Ovary (tissue), 9 donors: ENCODE results near the gene KCNMB3. TPM values are rescaled to one million over a fixed set of nuclear protein-coding genes. Genes with fewer than 3 reads are reported as not detected.
"Not testable (repeated sequence)": the region's sequence is repeated elsewhere in the genome, so short reads cannot be mapped to it uniquely, and the experiment has no call there.

Source experiments
- DNase-seq, 5 donors: peaks; one replicate each; pipeline ENCODE4 v3.0.0-alpha.2; 2019 to 2020
- H3K27ac ChIP-seq, 2 donors: fragments of 200-600 bp; one replicate each; pipeline versions ENCODE4 v1.5.1 to v1.8.0; 2019 to 2022
- H3K27me3 ChIP-seq: fragments of 200-600 bp; one replicate; pipeline ENCODE4 v1.8.0; 2022
- H3K36me3 ChIP-seq: fragments of 200-600 bp; sonication (generic); one replicate; pipeline ENCODE4 v1.5.1; 2019
- H3K4me1 ChIP-seq: one replicate; pipeline ENCODE4 v1.8.1; 2013; ENCODE audit warnings: mild to moderate bottlenecking, moderate library complexity; ENCODE audit not compliant: insufficient read depth
- H3K4me3 ChIP-seq: fragments of 200-600 bp; sonication (generic); one replicate; pipeline ENCODE4 v1.5.1; 2017
- H3K9me3 ChIP-seq, 2 donors: fragments of 200-600 bp in 1 of 2; sonication (generic) in 1 of 2; one replicate each; pipeline versions ENCODE4 v1.5.1 to v1.8.1; 2013 to 2019; ENCODE audit warnings: mild to moderate bottlenecking in 1 of 2, moderate library complexity in 1 of 2
- CTCF ChIP-seq, 3 donors: fragments of 450-650 bp in 2 of 3; fragments of 200-600 bp in 1 of 3; IDR thresholded peaks; one replicate each; pipeline versions ENCODE4 v1.5.1 to v1.8.0; 2016 to 2022; ENCODE audit warnings: antibody characterized with exemption in 3 of 3, mild to moderate bottlenecking in 1 of 3
- EP300 ChIP-seq: sonication (generic); formaldehyde crosslinking; IDR thresholded peaks from one replicate; pipeline ENCODE4 v1.6.1; 2017; ENCODE audit warnings: antibody characterized with exemption
- POLR2A ChIP-seq: fragments of 450-650 bp; IDR thresholded peaks from one replicate; pipeline ENCODE4 v1.6.1; 2017; ENCODE audit warnings: antibody characterized with exemption, mild to moderate bottlenecking, moderate library complexity
- WGBS, 3 donors: extraction: QIAGEN DNeasy Blood & Tissue Kit in 1 of 3; methylation state at CpG; one replicate each; pipeline versions ENCODE4 v1.1.5 to v1.1.7; 2013 to 2017; 5-methylcytosine and 5-hydroxymethylcytosine counted together
- intact Hi-C, 4 donors: fragments of 100-400 bp; cut with DNase I; formaldehyde crosslinking; loops; one replicate each; pipeline versions ENCODE4 v1.11.0 to v1.15.1; 2022 to 2023
- polyA plus RNA-seq, 2 donors: library from polyadenylated mRNA; stranded (reverse); fragments of 200-250 nt in 1 of 2; fragments of 350-450 nt in 1 of 2; fragmentation: Illumina TruSeq in 1 of 2; extraction: RNeasy Lipid Tissue Mini Kit (QIAGEN cat#74804) in 1 of 2; gene quantifications; one replicate each; pipeline ENCODE4 v1.2.3, GENCODE V29; 2013 to 2014
- total RNA-seq, 7 donors: library from RNA; depleted of rRNA in 2 of 7; stranded (reverse); fragments of >200 nt in 2 of 7; fragmentation: NEBNext Ultra II Directional in 3 of 7; extraction: Animal tissue kit (Norgen Biotek cat#: 25700) in 3 of 7; gene quantifications; one replicate each; pipeline versions ENCODE4 v1.1.0 to v1.2.4, GENCODE V29; 2016 to 2023
- donor health status: DM: no; HTN: no; CAD: no; lungs with moderate emphysema.
- donor health status: DM: no; HTN: no; CAD: no.
- donor health status: Bipolar disorder and iron deficiency.
- donor health status: DM: yes; HTN: yes; CAD: no.
- donor health status: DM: no; HTN: no; CAD: no.
- donor health status: DM: yes; HTN: yes; CAD: no.

The KCNMB3 gene
- total and polyA plus RNA-seq, 9 donors, result 0.57 to 2.8 (median 1.6) TPM

- no peaks in the 10 kb centered on the region for H3K27me3 ChIP-seq
- H3K4me1 ChIP-seq, result no peaks in the 10 kb centered on the region
- no peak for TF ChIP-seq CTCF (IDR thresholded peaks at IDR 0.05)
- TF ChIP-seq POLR2A, result no peak
- no peak for TF ChIP-seq EP300
- WGBS, 3 donors, result 90 to 96% (median 94%) methylated on average over 1 of the region's 1 CpG
- no peak overlapping the region for H3K4me3 ChIP-seq
- H3K27ac ChIP-seq, result no peak overlapping the region
- DNase-seq, result no peak
- H3K36me3 ChIP-seq, result no peaks in the 10 kb centered on the region
- no peaks in the 10 kb centered on the region for H3K9me3 ChIP-seq
- intact Hi-C loops, result no loop called here
These were observed 26.3 kb downstream of the KCNMB3 start for GRCh38 chr3:179224584-179224983.

- no peak for DNase-seq
- Histone ChIP-seq H3K36me3 (no peaks in the 10 kb centered on the region), H3K9me3 (no peaks in the 10 kb centered on the region), H3K4me1 (no peaks in the 10 kb centered on the region), H3K27ac (no peak overlapping the region), H3K4me3 (no peak overlapping the region), H3K27me3 (no peaks in the 10 kb centered on the region)
- WGBS, 3 donors, result 87 to 94% (median 89%) methylated on average over 2 of the region's 2 CpGs
- intact Hi-C loops, result no loop called here
- no peak for TF ChIP-seq POLR2A
- no peak for TF ChIP-seq EP300
- no peak for TF ChIP-seq CTCF (IDR thresholded peaks at IDR 0.05)
These were observed 27.4 kb downstream of the KCNMB3 start for GRCh38 chr3:179223548-179223947.

GRCh38 chr3:179218213-179218612 is 32.7 kb downstream of the KCNMB3 start:
- H3K27ac ChIP-seq, H3K36me3 ChIP-seq, H3K4me1 ChIP-seq, H3K27me3 ChIP-seq, H3K4me3 ChIP-seq, intact Hi-C loops, H3K9me3 ChIP-seq, DNase-seq: not testable (repeated sequence)
- WGBS, 3 donors, result 80 to 94% (median 89%) methylated on average over 1 of the region's 1 CpG

GRCh38 chr3:179215550-179215949 is 35.4 kb downstream of the KCNMB3 start:
- DNase-seq, intact Hi-C loops, H3K4me1 ChIP-seq, H3K27ac ChIP-seq, H3K9me3 ChIP-seq, H3K36me3 ChIP-seq, H3K27me3 ChIP-seq, H3K4me3 ChIP-seq: not testable (repeated sequence)
- 100% methylated on average over 1 of the region's 1 CpG for WGBS, 3 donors

- Histone ChIP-seq H3K4me1 (peaks cover 3% of the 10 kb centered on the region), H3K27ac (no peak overlapping the region), H3K9me3 (no peaks in the 10 kb centered on the region), H3K36me3 (no peaks in the 10 kb centered on the region), H3K27me3 (no peaks in the 10 kb centered on the region), H3K4me3 (no peak overlapping the region)
- intact Hi-C loops, result no loop called here
- DNase-seq, result no peak
- 92 to 99% (median 96%) methylated on average over 2 of the region's 2 CpGs for WGBS, 3 donors
- TF ChIP-seq EP300 (no peak), CTCF (IDR thresholded peaks at IDR 0.05) (no peak), POLR2A (no peak)
These were observed 50.1 kb downstream of the KCNMB3 start for GRCh38 chr3:179200790-179201189.

- TF ChIP-seq POLR2A, result no peak
- TF ChIP-seq EP300, result no peak
- no peak for TF ChIP-seq CTCF (IDR thresholded peaks at IDR 0.05)
- intact Hi-C loops, result no loop called here
- Histone ChIP-seq H3K27me3 (no peaks in the 10 kb centered on the region), H3K4me1 (peaks cover 6% of the 10 kb centered on the region), H3K36me3 (no peaks in the 10 kb centered on the region), H3K9me3 (no peaks in the 10 kb centered on the region), H3K4me3 (no peak overlapping the region), H3K27ac (no peak overlapping the region)
- WGBS, 3 donors, result 79 to 84% (median 83%) methylated on average over 4 of the region's 4 CpGs
- no peak for DNase-seq
These were observed 54.2 kb downstream of the KCNMB3 start for GRCh38 chr3:179196700-179197099.
